NOMO-1 (cell line): Measurements from ENCODE around the gene LGALS9.

Source experiments
- DNase-seq, 2 experiments: peaks; one replicate each; lab custom pipeline; 2025; ENCODE audit not compliant: unreplicated experiment in 2 of 2; lab: John Stamatoyannopoulos, UW

The LGALS9 gene

GRCh38 chr17:27630607-27631410, at the start of gene LGALS9:
Gene LGALS9 (plus strand): TSS chr17:27631188. CDS start chr17:27631266, 78 bp downstream.
- peak; percentile 71 to 81 for DNase-seq

GRCh38 chr17:27582696-27583095, 48.3 kb upstream of the LGALS9 start:
- no peak for DNase-seq

- no peak for DNase-seq
These were observed 45.8 kb upstream of the LGALS9 start for GRCh38 chr17:27585153-27585681.

- no peak for DNase-seq
These were observed 45.2 kb upstream of the LGALS9 start for GRCh38 chr17:27585792-27586191.

GRCh38 chr17:27586203-27586721, 44.7 kb upstream of the LGALS9 start:
- no peak for DNase-seq

- DNase-seq: no peak
These were observed 42.6 kb upstream of the LGALS9 start for GRCh38 chr17:27588354-27588753.

GRCh38 chr17:27590864-27591263, 40.1 kb upstream of the LGALS9 start:
- DNase-seq: no peak

GRCh38 chr17:27591986-27592385, 39.0 kb upstream of the LGALS9 start:
- DNase-seq: no peak

- DNase-seq: no peak
These were observed 37.6 kb upstream of the LGALS9 start for GRCh38 chr17:27593232-27593856.

- DNase-seq: no peak
These were observed 37.1 kb upstream of the LGALS9 start for GRCh38 chr17:27593857-27594255.

- no peak for DNase-seq
These were observed 35.8 kb upstream of the LGALS9 start for GRCh38 chr17:27595208-27595607.

GRCh38 chr17:27596096-27596495, 34.9 kb upstream of the LGALS9 start:
- no peak for DNase-seq

GRCh38 chr17:27596566-27597187, 34.3 kb upstream of the LGALS9 start:
- DNase-seq: no peak

GRCh38 chr17:27597188-27597580, 33.8 kb upstream of the LGALS9 start:
- DNase-seq: no peak

GRCh38 chr17:27597783-27598320, 33.1 kb upstream of the LGALS9 start:
- no peak for DNase-seq

- DNase-seq: no peak
These were observed 32.5 kb upstream of the LGALS9 start for GRCh38 chr17:27598337-27599050.

- no peak for DNase-seq
These were observed 30.5 kb upstream of the LGALS9 start for GRCh38 chr17:27600471-27600870.

GRCh38 chr17:27601069-27601974, 29.7 kb upstream of the LGALS9 start:
- DNase-seq: peak; percentile 37 to 75

GRCh38 chr17:27601975-27602302, 29.0 kb upstream of the LGALS9 start:
- no peak for DNase-seq
